ENCODE data around the gene TDRD10.

TDRD10 gene, protein sequence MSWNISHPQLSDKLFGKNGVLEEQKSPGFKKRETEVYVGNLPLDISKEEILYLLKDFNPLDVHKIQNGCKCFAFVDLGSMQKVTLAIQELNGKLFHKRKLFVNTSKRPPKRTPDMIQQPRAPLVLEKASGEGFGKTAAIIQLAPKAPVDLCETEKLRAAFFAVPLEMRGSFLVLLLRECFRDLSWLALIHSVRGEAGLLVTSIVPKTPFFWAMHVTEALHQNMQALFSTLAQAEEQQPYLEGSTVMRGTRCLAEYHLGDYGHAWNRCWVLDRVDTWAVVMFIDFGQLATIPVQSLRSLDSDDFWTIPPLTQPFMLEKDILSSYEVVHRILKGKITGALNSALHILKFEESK

GRCh38 chr1:154502066-154502743 is at the start of gene TDRD10, which contains the start of gene SHE:
TSS of gene TDRD10 (plus strand) at chr1:154502219. CDS start at chr1:154506904, 4,685 bp downstream.
TSS of gene SHE (minus strand) at chr1:154502412. CDS start at chr1:154502026, 386 bp downstream.
- DNase-seq (ENCODE audit: low read depth in 2 of 3, low spot score in 2 of 3): no peak

- no peak for DNase-seq (ENCODE audit: low read depth in 2 of 3, low spot score in 2 of 3)
Measured at GRCh38 chr1:154453161-154453560, 48.9 kb upstream of the TDRD10 start.

DNA sequence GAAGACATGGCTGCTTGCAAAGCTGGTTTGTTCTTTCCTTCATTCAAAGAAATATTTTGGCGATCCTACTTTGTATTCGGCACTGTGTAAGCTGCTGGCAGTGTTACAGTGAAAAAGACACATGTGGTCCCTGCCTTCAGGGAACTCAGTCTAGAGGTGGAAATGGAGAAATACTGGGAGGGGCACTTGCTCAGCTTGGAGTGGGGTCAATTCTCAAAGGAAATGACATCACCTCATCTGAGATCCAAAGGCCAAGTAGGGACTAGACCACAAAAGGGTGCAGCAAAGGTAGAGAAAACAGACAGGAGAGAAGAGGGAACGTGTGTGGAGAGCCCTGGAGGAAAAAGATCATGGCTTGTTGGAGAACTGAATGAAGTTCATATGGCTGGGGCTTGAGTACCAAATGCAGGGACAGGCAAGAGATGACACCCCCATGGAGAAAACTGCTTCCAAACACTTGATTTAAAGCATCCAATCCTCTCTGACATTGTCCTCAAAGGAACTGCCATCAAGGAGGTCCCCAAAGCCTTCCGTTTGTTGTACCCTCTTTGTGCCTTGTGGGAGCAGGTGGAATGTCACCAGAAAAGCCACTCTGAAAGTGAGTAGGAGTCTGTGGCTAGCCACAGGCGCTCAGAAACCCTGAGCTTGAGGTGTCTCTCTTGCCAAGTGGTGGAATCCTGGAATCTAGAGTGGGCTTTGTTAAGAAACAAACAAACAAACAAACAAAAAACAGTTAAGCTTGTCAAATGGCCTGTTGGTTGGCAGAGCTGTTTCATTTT is 48.3 kb upstream of the TDRD10 start:
- no peak for DNase-seq (ENCODE audit: low read depth in 2 of 3, low spot score in 2 of 3)

DNA sequence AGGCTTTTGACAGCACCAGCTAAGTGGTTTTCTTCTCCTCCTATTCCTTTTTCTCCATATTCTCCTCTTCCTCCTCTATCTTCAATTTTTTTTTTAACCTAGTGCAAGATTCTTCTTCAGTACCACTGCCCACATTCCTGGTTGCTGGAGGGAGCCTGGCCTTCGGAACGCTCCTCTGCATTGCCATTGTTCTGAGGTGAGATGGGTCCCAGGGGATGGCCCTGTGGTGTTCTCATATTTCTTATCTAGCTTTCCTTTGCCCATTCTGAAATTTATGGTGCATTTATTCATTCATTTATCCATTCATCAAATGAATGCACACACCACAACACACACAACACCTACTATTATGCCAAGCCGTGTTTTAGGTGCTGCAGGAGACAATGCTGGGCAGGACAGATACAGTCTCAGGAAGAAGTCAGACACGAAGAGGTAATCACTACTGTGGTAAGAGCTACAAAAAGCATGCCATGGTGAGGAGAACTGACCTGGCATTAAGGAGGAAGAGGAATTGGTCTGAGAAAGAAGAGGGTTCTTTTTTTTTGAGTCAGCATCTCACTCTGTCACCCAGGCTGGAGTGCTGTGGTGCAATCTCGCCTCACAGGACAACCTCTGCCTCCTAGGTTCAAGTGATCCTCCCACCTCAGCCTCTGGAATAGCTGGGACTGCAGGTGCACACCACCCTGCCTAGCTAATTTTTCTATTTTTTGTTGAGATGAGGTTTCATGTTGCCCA is 47.5 kb upstream of the TDRD10 start:
- DNase-seq (ENCODE audit: low read depth in 2 of 3, low spot score in 2 of 3): no peak

- DNase-seq (ENCODE audit: low read depth in 2 of 3, low spot score in 2 of 3): no peak
Measured at GRCh38 chr1:154456631-154457030, 45.4 kb upstream of the TDRD10 start.

DNA sequence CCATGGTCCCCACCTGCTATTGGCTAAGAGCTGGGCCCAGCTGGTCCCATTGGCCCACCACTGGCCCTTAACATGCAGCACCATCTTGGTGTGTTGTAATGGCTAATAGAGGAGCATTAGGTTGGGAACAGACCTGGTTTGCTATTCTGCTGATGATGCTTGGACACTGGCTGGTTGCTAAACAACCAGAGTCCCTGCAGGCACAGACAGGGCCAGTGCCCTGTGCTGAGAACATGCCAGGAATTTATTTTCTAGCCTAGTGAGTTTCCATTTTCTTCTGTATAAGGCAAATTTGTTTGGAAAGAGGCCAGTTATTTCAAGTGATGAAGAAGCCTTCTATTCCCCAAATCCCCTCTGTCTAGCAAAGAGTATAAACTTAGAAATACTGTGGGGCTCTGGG is 42.9 kb upstream of the TDRD10 start:
- DNase-seq (ENCODE audit: low read depth in 2 of 3, low spot score in 2 of 3): no peak

DNA sequence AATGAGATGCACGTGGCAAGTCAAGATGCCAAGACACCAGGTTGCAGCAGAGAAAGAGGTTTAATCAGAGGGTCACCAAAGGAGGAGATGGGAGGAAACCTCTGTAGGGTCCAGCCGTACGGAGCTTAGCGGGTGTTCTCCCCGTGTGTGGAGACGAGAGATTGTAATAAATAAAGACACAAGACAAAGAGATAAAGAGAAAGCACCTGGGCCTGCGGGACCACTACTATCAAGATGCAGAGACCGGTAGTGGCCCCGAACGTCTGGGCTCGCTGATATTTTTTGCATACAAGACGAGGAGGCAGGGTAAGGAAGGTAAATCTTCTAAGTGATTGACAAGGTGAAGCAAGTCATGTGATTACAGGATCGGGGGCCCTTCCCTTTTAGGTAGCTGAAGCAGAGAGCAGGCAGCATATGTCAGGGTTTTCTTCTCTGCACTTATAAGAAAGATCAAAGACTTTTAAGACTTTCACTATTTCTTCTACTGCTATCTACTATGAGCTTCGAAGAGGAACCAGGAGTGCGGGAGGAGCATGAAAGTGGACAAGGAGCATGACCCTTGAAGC is 41.2 kb upstream of the TDRD10 start:
- no peak for DNase-seq (ENCODE audit: low read depth in 2 of 3, low spot score in 2 of 3)

DNA sequence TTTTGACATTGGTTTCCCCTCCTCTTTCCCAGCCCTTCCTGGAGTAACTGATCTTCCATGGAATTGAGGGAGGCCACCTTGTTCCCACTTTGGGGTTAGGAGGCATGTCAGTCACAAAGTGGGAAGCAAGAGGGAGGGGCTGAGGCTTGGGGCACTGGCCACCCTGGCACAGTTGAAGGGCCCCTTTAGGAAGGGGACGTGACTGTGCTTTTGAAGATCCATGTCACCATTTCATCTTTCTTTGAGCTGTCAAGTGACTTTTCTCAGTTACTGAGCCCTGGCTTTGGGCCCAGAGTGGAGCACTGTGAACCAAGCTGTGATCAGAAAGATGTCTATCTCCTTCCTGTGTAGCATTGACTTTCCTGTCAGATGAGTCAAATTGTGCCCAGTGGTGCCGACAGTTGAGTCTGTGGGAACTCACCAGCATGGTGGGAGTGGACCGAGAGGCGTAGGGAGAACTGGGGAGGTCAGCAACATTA is 38.5 kb upstream of the TDRD10 start:
- peak in 2 of 3 experiments; percentile 27 to 36 for DNase-seq (ENCODE audit: low read depth in 2 of 3, low spot score in 2 of 3)

DNA sequence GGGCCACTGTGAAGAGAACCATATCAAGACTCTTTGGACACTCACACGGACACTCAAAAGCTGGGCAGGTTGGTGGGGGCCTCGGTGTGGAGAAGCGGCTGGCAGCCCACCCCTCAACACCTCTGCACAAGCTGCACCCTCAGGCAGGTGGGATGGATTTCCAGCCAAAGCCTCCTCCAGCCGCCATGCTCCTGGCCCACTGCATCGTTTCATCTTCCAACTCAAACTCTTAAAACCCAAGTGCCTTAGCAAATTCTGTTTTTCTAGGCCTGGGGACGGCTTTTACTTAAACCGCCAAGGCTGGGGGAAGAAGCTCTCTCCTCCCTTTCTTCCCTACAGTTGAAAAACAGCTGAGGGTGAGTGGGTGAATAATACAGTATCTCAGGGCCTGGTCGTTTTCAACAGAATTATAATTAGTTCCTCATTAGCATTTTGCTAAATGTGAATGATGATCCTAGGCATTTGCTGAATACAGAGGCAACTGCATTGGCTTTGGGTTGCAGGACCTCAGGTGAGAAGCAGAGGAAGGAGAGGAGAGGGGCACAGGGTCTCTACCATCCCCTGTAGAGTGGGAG is 36.3 kb upstream of the TDRD10 start:
- DNase-seq (ENCODE audit: low read depth in 2 of 3, low spot score in 2 of 3): no peak

- no peak for DNase-seq (ENCODE audit: low read depth in 2 of 3, low spot score in 2 of 3)
Measured at GRCh38 chr1:154466206-154466605, 35.8 kb upstream of the TDRD10 start.

- no peak for DNase-seq (ENCODE audit: low read depth in 2 of 3, low spot score in 2 of 3)
Measured at GRCh38 chr1:154466921-154467417, 35.0 kb upstream of the TDRD10 start.

- no peak for DNase-seq (ENCODE audit: low read depth in 2 of 3, low spot score in 2 of 3)
Measured at GRCh38 chr1:154467434-154468102, 34.5 kb upstream of the TDRD10 start.

GRCh38 chr1:154468535-154469250 is 33.3 kb upstream of the TDRD10 start:
- no peak for DNase-seq (ENCODE audit: low read depth in 2 of 3, low spot score in 2 of 3)

- DNase-seq (ENCODE audit: low read depth in 2 of 3, low spot score in 2 of 3): no peak
Measured at GRCh38 chr1:154469844-154470560, 32.0 kb upstream of the TDRD10 start.

GRCh38 chr1:154471304-154471703 is 30.7 kb upstream of the TDRD10 start:
- DNase-seq (ENCODE audit: low read depth in 2 of 3, low spot score in 2 of 3): no peak

DNA sequence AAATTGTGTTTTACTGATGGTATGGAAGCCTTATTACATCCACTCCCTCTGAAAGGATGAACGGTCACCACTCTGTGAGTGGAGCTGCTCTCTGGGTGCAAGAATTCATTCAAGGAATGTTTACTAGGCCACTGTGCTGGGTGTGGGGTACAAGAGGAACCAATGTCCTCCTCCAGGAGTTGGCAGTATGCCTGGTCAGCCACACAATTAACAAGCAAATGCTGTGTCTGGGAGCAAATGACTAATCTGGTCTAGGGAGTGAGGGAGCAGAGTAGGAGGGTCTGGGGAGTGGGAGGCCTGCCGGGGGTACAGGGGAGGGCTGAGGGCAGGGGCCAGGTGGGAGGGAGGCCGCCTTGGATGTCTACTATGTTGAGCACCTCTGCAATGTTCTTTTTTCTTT is 27.2 kb upstream of the TDRD10 start:
- DNase-seq (ENCODE audit: low read depth in 2 of 3, low spot score in 2 of 3): no peak

- no peak for DNase-seq (ENCODE audit: low read depth in 2 of 3, low spot score in 2 of 3)
Measured at GRCh38 chr1:154476791-154477190, 25.2 kb upstream of the TDRD10 start.

DNA sequence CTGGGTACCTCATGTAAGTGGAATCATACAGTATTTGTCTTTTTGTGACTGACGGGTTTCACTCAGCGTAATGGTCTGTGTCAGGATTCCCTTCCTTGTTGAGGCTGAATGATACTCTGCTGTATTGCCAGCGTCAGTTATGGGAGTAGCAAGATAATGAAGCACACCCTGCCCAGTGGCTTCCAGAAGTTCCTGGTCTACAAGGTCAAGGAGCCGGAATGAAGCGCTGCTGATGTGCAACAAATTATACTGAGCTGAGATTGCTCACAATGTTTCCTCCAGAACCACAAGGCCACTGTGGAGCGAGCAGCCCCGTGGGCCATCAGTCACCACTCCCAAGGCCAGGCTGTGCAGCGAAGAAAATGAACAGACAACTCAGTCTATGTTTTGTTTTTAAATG is 24.0 kb upstream of the TDRD10 start:
- DNase-seq (ENCODE audit: low read depth in 2 of 3, low spot score in 2 of 3): no peak
